Activated CD4-positive, alpha-beta T cell treated with anti-CD3 and anti-CD28 coated beads, Interleukin-2, Interleukin-4, amounts not matched to agents 100 ng/mL and 50 ng/mL, durations not matched to agents 16 hours and 8 hours (primary cell): Measurements from ENCODE around the gene SLC25A36.
A peak's percentile ranks its signal among the peaks of the same experiment; 100 is the strongest.
"Not testable (repeated sequence)": the region's sequence is repeated elsewhere in the genome, so short reads cannot be mapped to it uniquely, and the experiment has no call there.

Source experiments
- DNase-seq: peaks from one replicate; pipeline ENCODE4 v3.0.0-alpha.2; 2020; ENCODE audit warnings: low spot score

The SLC25A36 gene

GRCh38 chr3:140994861-140995260 is 53.2 kb downstream of the SLC25A36 start:
- not testable (repeated sequence) for DNase-seq

- no peak for DNase-seq
Observed at GRCh38 chr3:140995881-140996280, 54.2 kb downstream of the SLC25A36 start.

GRCh38 chr3:141000027-141000663 is 58.5 kb downstream of the SLC25A36 start:
- peak; percentile 49 for DNase-seq

- DNase-seq: no peak
Observed at GRCh38 chr3:141000686-141001085, 59.0 kb downstream of the SLC25A36 start.

GRCh38 chr3:141006344-141006743 is 64.7 kb downstream of the SLC25A36 start:
- no peak for DNase-seq

- no peak for DNase-seq
Observed at GRCh38 chr3:141009496-141009895, 67.9 kb downstream of the SLC25A36 start.

GRCh38 chr3:141011232-141011996 is 69.8 kb downstream of the SLC25A36 start:
- peak; percentile 71 for DNase-seq

GRCh38 chr3:141011997-141012262 is 70.3 kb downstream of the SLC25A36 start:
- DNase-seq: no peak

- no peak for DNase-seq
Observed at GRCh38 chr3:141012571-141012970, 70.9 kb downstream of the SLC25A36 start.

GRCh38 chr3:141015481-141015880 is 73.8 kb downstream of the SLC25A36 start:
- DNase-seq: no peak

- DNase-seq: peak; percentile 65
Observed at GRCh38 chr3:141017366-141018322, 76.0 kb downstream of the SLC25A36 start.

GRCh38 chr3:141019244-141019643 is 77.6 kb downstream of the SLC25A36 start:
- DNase-seq: no peak

GRCh38 chr3:141020143-141020830 is 78.7 kb downstream of the SLC25A36 start:
- no peak for DNase-seq

GRCh38 chr3:141021261-141021660 is 79.6 kb downstream of the SLC25A36 start:
- DNase-seq: no peak
